HepG2 (cell line): Measurements from ENCODE around the gene INHBE. TPM values are rescaled to one million over a fixed set of nuclear protein-coding genes. Genes with fewer than 3 reads are reported as not detected.

Experiments used
- CREB3 ChIP-seq: sonication (generic); formaldehyde crosslinking; IDR thresholded peaks from 2 replicates; pipeline ENCODE4 v1.5.0; 2020; ENCODE audit warnings: missing genetic modification reagents
- GMEB2 ChIP-seq: IDR thresholded peaks from 2 replicates; pipeline ENCODE4 v1.6.1; 2016; ENCODE audit warnings: missing biosample characterization, missing genetic modification reagents, low read depth
- HCFC1 ChIP-seq: fragments of 150-350 bp; IDR thresholded peaks from 2 replicates; pipeline ENCODE4 v1.6.1; 2014; ENCODE audit warnings: low read depth, low read length
- MEIS1 ChIP-seq: sonication (generic); formaldehyde crosslinking; IDR thresholded peaks from 2 replicates; pipeline ENCODE4 v1.9.0; 2021; ENCODE audit warnings: mild to moderate bottlenecking, missing genetic modification reagents, moderate library complexity, borderline replicate concordance
- PHB2 ChIP-seq: fragments of 450-650 bp; IDR thresholded peaks from 2 replicates; pipeline ENCODE4 v1.6.1; 2018; ENCODE audit not compliant: partially characterized antibody
- RFXAP ChIP-seq: sonication (generic); formaldehyde crosslinking; IDR thresholded peaks from 2 replicates; pipeline ENCODE4 v1.4.0; 2020; ENCODE audit warnings: missing genetic modification reagents, borderline replicate concordance
- SMARCE1 ChIP-seq: fragments of 450-650 bp; IDR thresholded peaks from 2 replicates; pipeline ENCODE4 v1.6.1; 2017; ENCODE audit warnings: borderline replicate concordance
- SNRNP70 ChIP-seq: fragments of 200-400 bp; formaldehyde crosslinking; IDR thresholded peaks from 2 replicates; pipeline ENCODE4 v1.6.1; 2017; ENCODE audit warnings: mild to moderate bottlenecking, low read depth, low read length, moderate library complexity
- YEATS4 ChIP-seq: sonication (generic); formaldehyde crosslinking; IDR thresholded peaks from 2 replicates; pipeline ENCODE4 v1.4.0; 2020; ENCODE audit warnings: missing genetic modification reagents, borderline replicate concordance
- ZBTB1 ChIP-seq: sonication (generic); formaldehyde crosslinking; IDR thresholded peaks from 2 replicates; pipeline ENCODE4 v1.4.0; 2020; ENCODE audit warnings: missing genetic modification reagents, borderline replicate concordance
- ZBTB14 ChIP-seq: sonication (generic); formaldehyde crosslinking; IDR thresholded peaks from 2 replicates; pipeline ENCODE4 v1.4.0; 2020; ENCODE audit warnings: missing genetic modification reagents
- ZNF121 ChIP-seq: sonication (generic); formaldehyde crosslinking; IDR thresholded peaks from 2 replicates; pipeline ENCODE4 v1.5.0; 2020; ENCODE audit warnings: mild to moderate bottlenecking, missing genetic modification reagents
- ZNF552 ChIP-seq: sonication (generic); formaldehyde crosslinking; IDR thresholded peaks from 2 replicates; pipeline ENCODE4 v1.9.0; 2022; ENCODE audit warnings: missing genetic modification reagents, mild to moderate bottlenecking, borderline replicate concordance
- ZNF670 ChIP-seq: sonication (generic); formaldehyde crosslinking; IDR thresholded peaks from 2 replicates; pipeline ENCODE4 v1.8.0; 2022; ENCODE audit warnings: mild to moderate bottlenecking, missing genetic modification reagents, borderline replicate concordance
- ZNF776 ChIP-seq: sonication (generic); formaldehyde crosslinking; IDR thresholded peaks from 2 replicates; pipeline ENCODE4 v1.4.0; 2020; ENCODE audit warnings: mild to moderate bottlenecking, missing genetic modification reagents
- ZNF878 ChIP-seq: sonication (generic); formaldehyde crosslinking; IDR thresholded peaks from 2 replicates; pipeline ENCODE4 v1.8.1; 2023; ENCODE audit warnings: mild to moderate bottlenecking, missing genetic modification reagents, moderate library complexity
- polyA plus RNA-seq, 8 experiments: library from polyadenylated mRNA; depleted of rRNA in 3 of 8; stranded (reverse) in 7 of 8; unstranded in 1 of 8; fragments of >200 nt; fragmentation: Illumina TruSeq in 4 of 8; extraction: Trizol in 4 of 8; gene quantifications; 2 replicates each; pipeline versions ENCODE4 v1.2.1 to v1.2.3, GENCODE V29; 2011 to 2016; ENCODE audit warnings: low read depth in 4 of 8, missing spikeins in 1 of 8, mixed read lengths in 1 of 8; ENCODE audit not compliant: insufficient read depth in 1 of 8
- total RNA-seq, 5 experiments: library from RNA; depleted of rRNA; stranded (reverse); fragments of >200 nt; fragmentation: Illumina TruSeq; extraction: Trizol; gene quantifications; 2 replicates each; pipeline ENCODE4 v1.2.3, GENCODE V29; 2016; ENCODE audit warnings: low read depth in 1 of 5
- TF ChIP-seq, protein P1 (sequence below): sonication (generic); formaldehyde crosslinking; IDR thresholded peaks from 2 replicates; pipeline ENCODE4 v1.5.0; 2020; ENCODE audit warnings: mild to moderate bottlenecking, missing genetic modification reagents
- TF ChIP-seq, protein P2 (sequence below): IDR thresholded peaks from 2 replicates; pipeline ENCODE4 v1.6.1; 2018; ENCODE audit warnings: missing genetic modification reagents, mild to moderate bottlenecking, missing compliant biosample characterization
- TF ChIP-seq, protein P3 (sequence below): sonication (generic); formaldehyde crosslinking; IDR thresholded peaks from 2 replicates; pipeline ENCODE4 v1.5.1; 2020; ENCODE audit warnings: missing genetic modification reagents, mild to moderate bottlenecking, borderline replicate concordance
- TF ChIP-seq, protein P4 (sequence below): sonication (generic); formaldehyde crosslinking; IDR thresholded peaks from 2 replicates; pipeline ENCODE4 v1.4.0; 2020; ENCODE audit warnings: missing genetic modification reagents, borderline replicate concordance

The INHBE gene
- total and polyA plus RNA-seq, 2 of the 13 experiments (the other 11 are each of a cell fraction or from before 2014, with no cell fraction given): 17.0 to 32.0 TPM

GRCh38 chr12:57451233-57451778 is 3.8 kb upstream of the INHBE start (continued):
- no peak for TF ChIP-seq CREB3 (CRISPR knock-in tag)
- TF ChIP-seq ZNF776 (CRISPR knock-in tag): no peak
- TF ChIP-seq MEIS1 (CRISPR knock-in tag): peak; percentile 94
- no peak for TF ChIP-seq RFXAP
- TF ChIP-seq, protein P1, sequence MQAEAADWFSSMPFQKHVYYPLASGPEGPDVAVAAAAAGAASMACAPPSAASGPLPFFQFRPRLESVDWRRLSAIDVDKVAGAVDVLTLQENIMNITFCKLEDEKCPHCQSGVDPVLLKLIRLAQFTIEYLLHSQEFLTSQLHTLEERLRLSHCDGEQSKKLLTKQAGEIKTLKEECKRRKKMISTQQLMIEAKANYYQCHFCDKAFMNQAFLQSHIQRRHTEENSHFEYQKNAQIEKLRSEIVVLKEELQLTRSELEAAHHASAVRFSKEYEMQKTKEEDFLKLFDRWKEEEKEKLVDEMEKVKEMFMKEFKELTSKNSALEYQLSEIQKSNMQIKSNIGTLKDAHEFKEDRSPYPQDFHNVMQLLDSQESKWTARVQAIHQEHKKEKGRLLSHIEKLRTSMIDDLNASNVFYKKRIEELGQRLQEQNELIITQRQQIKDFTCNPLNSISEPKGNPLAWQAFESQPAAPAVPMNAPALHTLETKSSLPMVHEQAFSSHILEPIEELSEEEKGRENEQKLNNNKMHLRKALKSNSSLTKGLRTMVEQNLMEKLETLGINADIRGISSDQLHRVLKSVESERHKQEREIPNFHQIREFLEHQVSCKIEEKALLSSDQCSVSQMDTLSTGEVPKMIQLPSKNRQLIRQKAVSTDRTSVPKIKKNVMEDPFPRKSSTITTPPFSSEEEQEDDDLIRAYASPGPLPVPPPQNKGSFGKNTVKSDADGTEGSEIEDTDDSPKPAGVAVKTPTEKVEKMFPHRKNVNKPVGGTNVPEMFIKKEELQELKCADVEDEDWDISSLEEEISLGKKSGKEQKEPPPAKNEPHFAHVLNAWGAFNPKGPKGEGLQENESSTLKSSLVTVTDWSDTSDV: no peak
- TF ChIP-seq ZBTB1: no peak
- peak; percentile 82; the same call in 1 of the 2 replicates for TF ChIP-seq ZNF670 (CRISPR knock-in tag)
- TF ChIP-seq HCFC1: no peak
- TF ChIP-seq ZNF552: 0 out of 2 replicates have a peak, but pooled peaks have one; percentile 70
- peak; percentile 73; the same call in 1 of the 2 replicates for TF ChIP-seq YEATS4
- TF ChIP-seq SNRNP70: no peak
- TF ChIP-seq, protein P2, sequence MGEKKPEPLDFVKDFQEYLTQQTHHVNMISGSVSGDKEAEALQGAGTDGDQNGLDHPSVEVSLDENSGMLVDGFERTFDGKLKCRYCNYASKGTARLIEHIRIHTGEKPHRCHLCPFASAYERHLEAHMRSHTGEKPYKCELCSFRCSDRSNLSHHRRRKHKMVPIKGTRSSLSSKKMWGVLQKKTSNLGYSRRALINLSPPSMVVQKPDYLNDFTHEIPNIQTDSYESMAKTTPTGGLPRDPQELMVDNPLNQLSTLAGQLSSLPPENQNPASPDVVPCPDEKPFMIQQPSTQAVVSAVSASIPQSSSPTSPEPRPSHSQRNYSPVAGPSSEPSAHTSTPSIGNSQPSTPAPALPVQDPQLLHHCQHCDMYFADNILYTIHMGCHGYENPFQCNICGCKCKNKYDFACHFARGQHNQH (CRISPR knock-in tag): peak; percentile 96; the same call in 1 of the 2 replicates
- TF ChIP-seq, protein P3, sequence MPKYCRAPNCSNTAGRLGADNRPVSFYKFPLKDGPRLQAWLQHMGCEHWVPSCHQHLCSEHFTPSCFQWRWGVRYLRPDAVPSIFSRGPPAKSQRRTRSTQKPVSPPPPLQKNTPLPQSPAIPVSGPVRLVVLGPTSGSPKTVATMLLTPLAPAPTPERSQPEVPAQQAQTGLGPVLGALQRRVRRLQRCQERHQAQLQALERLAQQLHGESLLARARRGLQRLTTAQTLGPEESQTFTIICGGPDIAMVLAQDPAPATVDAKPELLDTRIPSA (CRISPR knock-in tag): no peak
- TF ChIP-seq SMARCE1: no peak
- no peak for TF ChIP-seq ZNF878
- TF ChIP-seq GMEB2: 0 out of 2 replicates have a peak, but pooled peaks have one; percentile 67
- TF ChIP-seq, protein P4, sequence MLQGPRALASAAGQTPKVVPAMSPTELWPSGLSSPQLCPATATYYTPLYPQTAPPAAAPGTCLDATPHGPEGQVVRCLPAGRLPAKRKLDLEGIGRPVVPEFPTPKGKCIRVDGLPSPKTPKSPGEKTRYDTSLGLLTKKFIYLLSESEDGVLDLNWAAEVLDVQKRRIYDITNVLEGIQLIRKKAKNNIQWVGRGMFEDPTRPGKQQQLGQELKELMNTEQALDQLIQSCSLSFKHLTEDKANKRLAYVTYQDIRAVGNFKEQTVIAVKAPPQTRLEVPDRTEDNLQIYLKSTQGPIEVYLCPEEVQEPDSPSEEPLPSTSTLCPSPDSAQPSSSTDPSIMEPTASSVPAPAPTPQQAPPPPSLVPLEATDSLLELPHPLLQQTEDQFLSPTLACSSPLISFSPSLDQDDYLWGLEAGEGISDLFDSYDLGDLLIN (CRISPR knock-in tag): no peak
- TF ChIP-seq ZBTB14: no peak
- peak; percentile 57; the same call in 1 of the 2 replicates for TF ChIP-seq ZNF121
- TF ChIP-seq PHB2: no peak
